ENCODE results near the gene MEF2D.

Gene MEF2D

GRCh38 chr1:156530006-156530405, 29.4 kb upstream of the MEF2D start:
- no peak overlapping the region for H2AFZ ChIP-seq (ENCODE audit: low read length)
- no peak overlapping the region for H3K9ac ChIP-seq (ENCODE audit: low read length)
- no peak overlapping the region for H3K4me3 ChIP-seq (ENCODE audit: low read depth, low read length, poor library complexity, severe bottlenecking)
- H3K27me3 ChIP-seq (ENCODE audit: insufficient read depth, low read length): no peaks in the 10 kb centered on the region
- no peaks in the 10 kb centered on the region for H3F3A ChIP-seq (ENCODE audit: insufficient read depth, low read length)
- H3K79me2 ChIP-seq (ENCODE audit: insufficient read depth, low read length): no peaks in the 10 kb centered on the region
- H3K36me3 ChIP-seq (ENCODE audit: insufficient read depth, low read length): no peaks in the 10 kb centered on the region
- H3K4me2 ChIP-seq (ENCODE audit: low read length): no peak overlapping the region
- TF ChIP-seq CTCF (IDR thresholded peaks at IDR 0.05; ENCODE audit: low read length) (no peak), EZH2 (IDR thresholded peaks at IDR 0.05; ENCODE audit: borderline replicate concordance, low read length) (no peak)
- H3K9me2 ChIP-seq (ENCODE audit: low read depth, low read length): no peaks in the 10 kb centered on the region
- H3K4me1 ChIP-seq (ENCODE audit: insufficient read depth, low read length, severe bottlenecking): peaks cover 4% of the 10 kb centered on the region
- H3K27ac ChIP-seq (ENCODE audit: low read depth, low read length, poor library complexity, severe bottlenecking): no peak overlapping the region
- H4K20me1 ChIP-seq (ENCODE audit: insufficient read depth, low read length): no peaks in the 10 kb centered on the region
- no peaks in the 10 kb centered on the region for H3K9me3 ChIP-seq (ENCODE audit: low read length)

- H3K27ac ChIP-seq (ENCODE audit: low read depth, low read length, poor library complexity, severe bottlenecking): no peak overlapping the region
- H3K4me1 ChIP-seq (ENCODE audit: insufficient read depth, low read length, severe bottlenecking): peaks cover 15% of the 10 kb centered on the region
- H4K20me1 ChIP-seq (ENCODE audit: insufficient read depth, low read length): no peaks in the 10 kb centered on the region
- no peaks in the 10 kb centered on the region for H3K79me2 ChIP-seq (ENCODE audit: insufficient read depth, low read length)
- H3K36me3 ChIP-seq (ENCODE audit: insufficient read depth, low read length): no peaks in the 10 kb centered on the region
- TF ChIP-seq CTCF (IDR thresholded peaks at IDR 0.05; ENCODE audit: low read length) (no peak), EZH2 (IDR thresholded peaks at IDR 0.05; ENCODE audit: borderline replicate concordance, low read length) (no peak)
- no peaks in the 10 kb centered on the region for H3K27me3 ChIP-seq (ENCODE audit: insufficient read depth, low read length)
- H2AFZ ChIP-seq (ENCODE audit: low read length): no peak overlapping the region
- H3K9ac ChIP-seq (ENCODE audit: low read length): no peak overlapping the region
- no peak overlapping the region for H3K4me2 ChIP-seq (ENCODE audit: low read length)
- no peaks in the 10 kb centered on the region for H3K9me3 ChIP-seq (ENCODE audit: low read length)
- no peak overlapping the region for H3K4me3 ChIP-seq (ENCODE audit: low read depth, low read length, poor library complexity, severe bottlenecking)
- no peaks in the 10 kb centered on the region for H3F3A ChIP-seq (ENCODE audit: insufficient read depth, low read length)
- H3K9me2 ChIP-seq (ENCODE audit: low read depth, low read length): no peaks in the 10 kb centered on the region
Measured at GRCh38 chr1:156528875-156529425, 28.4 kb upstream of the MEF2D start.

- no peak overlapping the region for H3K9ac ChIP-seq (ENCODE audit: low read length)
- no peak overlapping the region for H3K4me2 ChIP-seq (ENCODE audit: low read length)
- no peaks in the 10 kb centered on the region for H3K9me3 ChIP-seq (ENCODE audit: low read length)
- no peaks in the 10 kb centered on the region for H3K9me2 ChIP-seq (ENCODE audit: low read depth, low read length)
- H3K4me1 ChIP-seq (ENCODE audit: insufficient read depth, low read length, severe bottlenecking): peaks cover 19% of the 10 kb centered on the region
- no peaks in the 10 kb centered on the region for H3K36me3 ChIP-seq (ENCODE audit: insufficient read depth, low read length)
- H3K27me3 ChIP-seq (ENCODE audit: insufficient read depth, low read length): no peaks in the 10 kb centered on the region
- H3K4me3 ChIP-seq (ENCODE audit: low read depth, low read length, poor library complexity, severe bottlenecking): no peak overlapping the region
- H3F3A ChIP-seq (ENCODE audit: insufficient read depth, low read length): no peaks in the 10 kb centered on the region
- H3K79me2 ChIP-seq (ENCODE audit: insufficient read depth, low read length): no peaks in the 10 kb centered on the region
- TF ChIP-seq EZH2 (IDR thresholded peaks at IDR 0.05; ENCODE audit: borderline replicate concordance, low read length) (no peak), CTCF (IDR thresholded peaks at IDR 0.05; ENCODE audit: low read length) (no peak)
- H3K27ac ChIP-seq (ENCODE audit: low read depth, low read length, poor library complexity, severe bottlenecking): no peak overlapping the region
- no peak overlapping the region for H2AFZ ChIP-seq (ENCODE audit: low read length)
- no peaks in the 10 kb centered on the region for H4K20me1 ChIP-seq (ENCODE audit: insufficient read depth, low read length)
Measured at GRCh38 chr1:156528231-156528630, 27.7 kb upstream of the MEF2D start.
